Stimulated activated CD4-positive, alpha-beta T cell treated with anti-CD3 and anti-CD28 coated beads, Interleukin-15, amount 100 ng/mL, for 48 hours (primary cell): ENCODE measurements around the gene AK9.

ENCODE experiments used
- DNase-seq, 2 donors: peaks; one replicate each; pipeline ENCODE4 v3.0.0-alpha.2; 2020; ENCODE audit warnings: low read depth in 2 of 2

Gene AK9

GRCh38 chr6:109513571-109514071 lies 177.4 kb downstream of the AK9 start:
- DNase-seq, result no peak

GRCh38 chr6:109512271-109512817 lies 178.7 kb downstream of the AK9 start:
- DNase-seq, result no peak

- DNase-seq, result no peak
Measured at GRCh38 chr6:109511832-109512231, 179.2 kb downstream of the AK9 start.

GRCh38 chr6:109510358-109510757 lies 180.6 kb downstream of the AK9 start:
- DNase-seq, result no peak

- DNase-seq, result no peak
Measured at GRCh38 chr6:109508166-109508860, 182.7 kb downstream of the AK9 start.

- no peak for DNase-seq
Measured at GRCh38 chr6:109507490-109508072, 183.4 kb downstream of the AK9 start.

- DNase-seq, result no peak
Measured at GRCh38 chr6:109506841-109507240, 184.2 kb downstream of the AK9 start.

GRCh38 chr6:109506314-109506713 lies 184.7 kb downstream of the AK9 start:
- DNase-seq, result no peak

GRCh38 chr6:109503327-109504224 lies 187.4 kb downstream of the AK9 start:
- no peak for DNase-seq

GRCh38 chr6:109498936-109499335 lies 192.1 kb downstream of the AK9 start:
- DNase-seq, result no peak

GRCh38 chr6:109498052-109498451 lies 192.9 kb downstream of the AK9 start:
- no peak for DNase-seq

GRCh38 chr6:109496036-109496772 lies 194.8 kb downstream of the AK9 start:
- no peak for DNase-seq

- DNase-seq, result no peak
Measured at GRCh38 chr6:109493865-109494264, 197.1 kb downstream of the AK9 start.

GRCh38 chr6:109491207-109491938 lies 199.6 kb downstream of the AK9 start:
- no peak for DNase-seq

- DNase-seq, result no peak
Measured at GRCh38 chr6:109490713-109491112, 200.3 kb downstream of the AK9 start.

GRCh38 chr6:109488001-109488400 lies 203.0 kb downstream of the AK9 start:
- no peak for DNase-seq

GRCh38 chr6:109486068-109486467 lies 204.9 kb downstream of the AK9 start:
- no peak for DNase-seq

GRCh38 chr6:109485266-109485935 lies 205.6 kb downstream of the AK9 start:
- no peak for DNase-seq

GRCh38 chr6:109484122-109484521 lies 206.9 kb downstream of the AK9 start:
- no peak for DNase-seq

GRCh38 chr6:109483735-109484057 lies 207.3 kb downstream of the AK9 start:
- no peak for DNase-seq
